Liver (tissue), 9 donors: Measurements from ENCODE around the gene SLC22A31. TPM values are rescaled to one million over a fixed set of nuclear protein-coding genes. Genes with fewer than 3 reads are reported as not detected.

Experiments used
- DNase-seq: peaks from one replicate; pipeline ENCODE4 v3.0.0-alpha.2; 2017; ENCODE audit warnings: low spot score
- H3K27ac ChIP-seq, 2 donors: one replicate each; pipeline ENCODE4 v1.7.0; 2013; ENCODE audit warnings: inconsistent platforms in 2 of 2, low read length in 2 of 2, control low read depth in 1 of 2, low read depth in 1 of 2, mild to moderate bottlenecking in 1 of 2
- H3K27me3 ChIP-seq, 4 donors: one replicate each; pipeline versions ENCODE4 v1.6.1 to v1.7.0; 2013; ENCODE audit warnings: low read length in 3 of 4, inconsistent platforms in 1 of 4, mild to moderate bottlenecking in 1 of 4, moderate library complexity in 1 of 4; ENCODE audit not compliant: control insufficient read depth in 4 of 4, insufficient read depth in 4 of 4
- H3K36me3 ChIP-seq, 4 donors: one replicate each; pipeline versions ENCODE4 v1.6.1 to v1.7.0; 2013; ENCODE audit warnings: low read length in 3 of 4, mild to moderate bottlenecking in 3 of 4, low read depth in 1 of 4, moderate library complexity in 1 of 4; ENCODE audit not compliant: control insufficient read depth in 4 of 4, insufficient read depth in 3 of 4
- H3K4me1 ChIP-seq, 4 donors: one replicate each; pipeline versions ENCODE4 v1.6.1 to v1.7.0; 2013; ENCODE audit warnings: low read length in 3 of 4, mild to moderate bottlenecking in 3 of 4, moderate library complexity in 1 of 4; ENCODE audit not compliant: control insufficient read depth in 4 of 4, insufficient read depth in 4 of 4
- H3K4me3 ChIP-seq, 3 donors: one replicate each; pipeline versions ENCODE4 v1.6.1 to v1.7.0; 2013; ENCODE audit warnings: low read length in 3 of 3, control low read depth in 1 of 3, low read depth in 1 of 3, mild to moderate bottlenecking in 1 of 3
- H3K9ac ChIP-seq, 2 donors: one replicate each; pipeline ENCODE4 v1.7.0; 2013; ENCODE audit warnings: low read length in 2 of 2, mild to moderate bottlenecking in 2 of 2, moderate library complexity in 2 of 2, control low read depth in 1 of 2, low read depth in 1 of 2
- H3K9me3 ChIP-seq, 4 donors: one replicate each; pipeline versions ENCODE4 v1.6.1 to v1.7.0; 2013; ENCODE audit warnings: low read length in 3 of 4; ENCODE audit not compliant: control insufficient read depth in 4 of 4
- ATF3 ChIP-seq: IDR thresholded peaks from 2 replicates; pipeline ENCODE4 v1.6.1; 2016; ENCODE audit warnings: antibody characterized with exemption
- EGR1 ChIP-seq, 2 donors: IDR thresholded peaks; 2 replicates each; pipeline ENCODE4 v1.6.1; 2016 to 2018; ENCODE audit warnings: antibody characterized with exemption in 2 of 2, low read depth in 2 of 2
- GABPA ChIP-seq, 2 donors: IDR thresholded peaks in 1 of 2; conservative IDR thresholded peaks in 1 of 2; 2 replicates each; pipeline ENCODE4 v1.6.1; 2016; ENCODE audit warnings: antibody characterized with exemption in 2 of 2, mild to moderate bottlenecking in 1 of 2, moderate library complexity in 1 of 2
- HNF4A ChIP-seq, 2 donors: conservative IDR thresholded peaks; 2 replicates each; pipeline ENCODE4 v1.6.1; 2016; ENCODE audit warnings: antibody characterized with exemption in 2 of 2, mild to moderate bottlenecking in 2 of 2
- MAX ChIP-seq: IDR thresholded peaks from 2 replicates; pipeline ENCODE4 v1.6.1; 2016; ENCODE audit warnings: antibody characterized with exemption
- NR2F2 ChIP-seq: IDR thresholded peaks from 2 replicates; pipeline ENCODE4 v1.6.1; 2016; ENCODE audit warnings: antibody characterized with exemption
- SP1 ChIP-seq: IDR thresholded peaks from 2 replicates; pipeline ENCODE4 v1.6.1; 2018; ENCODE audit warnings: antibody characterized with exemption, mild to moderate bottlenecking
- TAF1 ChIP-seq: conservative IDR thresholded peaks from 2 replicates; pipeline ENCODE4 v1.6.1; 2016; ENCODE audit warnings: antibody characterized with exemption, mild to moderate bottlenecking
- ZBTB33 ChIP-seq: IDR thresholded peaks from 2 replicates; pipeline ENCODE4 v1.6.1; 2016; ENCODE audit warnings: antibody characterized with exemption
- WGBS: extraction: QIAGEN DNeasy Blood & Tissue Kit; methylation state at CpG from one replicate; pipeline ENCODE4 v1.1.7; 2013; 5-methylcytosine and 5-hydroxymethylcytosine counted together
- polyA plus RNA-seq, 2 donors: library from polyadenylated mRNA; stranded (reverse) in 1 of 2; unstranded in 1 of 2; fragments of 200-250 nt in 1 of 2; fragments of >200 nt in 1 of 2; fragmentation: Nextera tagmentation in 1 of 2; extraction: Ambion mirVana in 1 of 2; gene quantifications; one replicate each; pipeline versions ENCODE4 v1.2.1 to v1.2.3, GENCODE V29; 2013 to 2015
- total RNA-seq, 2 donors: library from RNA; depleted of rRNA; stranded (reverse); fragments of >200 nt; gene quantifications; one replicate each; pipeline ENCODE4 v1.2.3, GENCODE V29; 2014
- donor health status: healthy.
- donor health status: healthy.
- donor health status: healthy.
- donor health status: healthy.
- donor health status: healthy.

The SLC22A31 gene
- total and polyA plus RNA-seq, 4 donors, result 0.15 to 0.50 (median 0.48) TPM; not detected in 1

GRCh38 chr16:89156740-89157645 lies 43.3 kb downstream of the SLC22A31 start:
- Histone ChIP-seq H3K4me1 (peaks cover 0 to 4% (median 0%) of the 10 kb centered on the region in 4 donors), H3K27me3 (no peaks in the 10 kb centered on the region), H3K4me3 (no peak overlapping the region), H3K27ac (no peak overlapping the region), H3K9me3 (no peaks in the 10 kb centered on the region), H3K9ac (no peak overlapping the region), H3K36me3 (peaks cover 0 to 2% (median under 1%) of the 10 kb centered on the region in 4 donors)
- TF ChIP-seq SP1 (no peak), GABPA (IDR thresholded peaks at IDR 0.05 in 1 of 2, conservative IDR thresholded peaks at IDR 0.05 in 1 of 2) (no peak), ZBTB33 (no peak), HNF4A (conservative IDR thresholded peaks at IDR 0.05) (no peak), ATF3 (no peak)
- WGBS, result 74% methylated on average over 26 of the region's 26 CpGs
- no peak for DNase-seq

GRCh38 chr16:89155851-89156739 lies 44.2 kb downstream of the SLC22A31 start:
- no peak for DNase-seq
- Histone ChIP-seq H3K9me3 (no peaks in the 10 kb centered on the region), H3K27ac (no peak overlapping the region), H3K36me3 (peaks cover 3 to 8% (median 3%) of the 10 kb centered on the region in 4 donors), H3K27me3 (no peaks in the 10 kb centered on the region), H3K4me3 (no peak overlapping the region), H3K4me1 (peaks cover 0 to 4% (median 0%) of the 10 kb centered on the region in 4 donors), H3K9ac (no peak overlapping the region)
- TF ChIP-seq EGR1 (IDR thresholded peaks at IDR 0.05; ENCODE audit: low read depth in 2 of 2) (no peak), MAX (no peak)
- WGBS, result 66% methylated on average over 24 of the region's 24 CpGs

GRCh38 chr16:89155184-89155679 lies 45.1 kb downstream of the SLC22A31 start:
- Histone ChIP-seq H3K27me3 (no peaks in the 10 kb centered on the region), H3K9me3 (no peaks in the 10 kb centered on the region), H3K27ac (no peak overlapping the region), H3K36me3 (peaks cover 3 to 15% (median 8%) of the 10 kb centered on the region in 4 donors), H3K4me1 (peaks cover 0 to 4% (median 0%) of the 10 kb centered on the region in 4 donors), H3K4me3 (no peak overlapping the region), H3K9ac (no peak overlapping the region)
- DNase-seq, result no peak
- peak; percentile 69 for TF ChIP-seq NR2F2
- TF ChIP-seq TAF1, result no peak
- 37% methylated on average over 19 of the region's 19 CpGs for WGBS
